Measurements from ENCODE around the gene DEUP1.

DNA sequence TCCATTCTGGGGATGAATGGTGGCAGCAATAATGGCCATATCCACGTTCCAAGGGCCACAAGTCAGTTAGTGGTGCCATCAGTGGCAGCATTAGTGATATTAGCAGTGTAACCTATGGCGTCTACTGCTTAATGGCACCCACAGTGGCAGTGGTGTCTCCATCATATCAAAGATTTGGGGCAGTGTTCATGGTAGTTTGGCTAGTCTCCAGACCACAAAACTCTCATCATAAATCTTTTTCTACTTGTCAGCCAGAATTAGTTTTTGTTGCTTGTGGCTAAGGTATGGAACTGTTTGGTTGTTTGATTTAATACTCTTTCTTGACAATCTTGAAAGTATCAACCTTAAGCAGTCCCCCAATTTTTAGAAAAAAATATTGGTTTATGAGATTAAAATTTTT, 45.1 kb upstream of the DEUP1 start:
- TF ChIP-seq, protein P1, sequence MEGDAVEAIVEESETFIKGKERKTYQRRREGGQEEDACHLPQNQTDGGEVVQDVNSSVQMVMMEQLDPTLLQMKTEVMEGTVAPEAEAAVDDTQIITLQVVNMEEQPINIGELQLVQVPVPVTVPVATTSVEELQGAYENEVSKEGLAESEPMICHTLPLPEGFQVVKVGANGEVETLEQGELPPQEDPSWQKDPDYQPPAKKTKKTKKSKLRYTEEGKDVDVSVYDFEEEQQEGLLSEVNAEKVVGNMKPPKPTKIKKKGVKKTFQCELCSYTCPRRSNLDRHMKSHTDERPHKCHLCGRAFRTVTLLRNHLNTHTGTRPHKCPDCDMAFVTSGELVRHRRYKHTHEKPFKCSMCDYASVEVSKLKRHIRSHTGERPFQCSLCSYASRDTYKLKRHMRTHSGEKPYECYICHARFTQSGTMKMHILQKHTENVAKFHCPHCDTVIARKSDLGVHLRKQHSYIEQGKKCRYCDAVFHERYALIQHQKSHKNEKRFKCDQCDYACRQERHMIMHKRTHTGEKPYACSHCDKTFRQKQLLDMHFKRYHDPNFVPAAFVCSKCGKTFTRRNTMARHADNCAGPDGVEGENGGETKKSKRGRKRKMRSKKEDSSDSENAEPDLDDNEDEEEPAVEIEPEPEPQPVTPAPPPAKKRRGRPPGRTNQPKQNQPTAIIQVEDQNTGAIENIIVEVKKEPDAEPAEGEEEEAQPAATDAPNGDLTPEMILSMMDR (IDR thresholded peaks at IDR 0.05) = no peak
- TF ChIP-seq POLR2AphosphoS5 (IDR thresholded peaks at IDR 0.05) = no peak
- TF ChIP-seq POLR2A (IDR thresholded peaks at IDR 0.05) = no peak
